DMS53 treated with DMSO at 0.1 percent for 48 hours (cell line): Measurements from ENCODE around the gene MYD88.

Experiments
- DNase-seq: peaks from one replicate; lab custom pipeline; 2025; ENCODE audit not compliant: unreplicated experiment; lab: John Stamatoyannopoulos, UW

MYD88 gene

DNA sequence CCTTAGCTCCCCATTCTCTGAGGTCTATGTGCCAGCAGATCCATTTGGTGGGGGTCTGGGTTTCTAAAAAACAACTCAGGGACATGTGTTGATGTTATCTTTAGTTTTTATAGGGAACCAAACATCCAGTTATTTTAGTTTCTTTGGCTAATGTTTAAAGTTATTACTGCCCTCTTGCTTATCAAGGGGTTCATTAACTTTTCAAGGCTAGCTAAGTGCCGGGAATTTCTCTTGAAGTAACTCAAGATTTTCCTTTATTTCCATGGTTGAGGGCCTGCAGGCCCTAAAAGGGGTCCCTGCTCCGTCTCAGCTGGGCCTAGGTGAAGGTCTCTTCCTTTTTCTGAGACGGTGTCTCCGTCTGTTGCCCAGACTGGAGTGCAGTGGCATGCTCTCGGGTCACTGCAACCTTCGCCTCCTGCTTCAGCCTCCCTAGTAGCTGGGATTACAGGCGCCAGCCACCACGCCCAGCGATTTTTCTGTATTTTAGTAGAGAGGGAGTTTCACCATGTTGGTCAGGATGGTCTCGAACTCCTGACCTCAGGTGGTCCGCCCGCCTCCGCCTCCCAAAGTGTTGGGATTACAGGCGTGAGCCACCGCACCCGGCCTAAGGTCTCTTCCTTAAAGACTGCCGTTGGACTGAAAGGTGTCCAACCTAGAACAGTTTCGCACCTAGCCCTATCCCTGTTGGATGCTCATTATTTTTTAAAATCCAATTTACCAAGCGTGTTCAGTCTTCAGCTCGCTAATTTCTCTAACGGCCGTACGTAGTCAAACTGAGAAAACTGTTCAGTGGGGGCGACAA lies 25.6 kb downstream of the MYD88 start:
- DNase-seq = no peak

- DNase-seq = no peak
These were observed 26.1 kb downstream of the MYD88 start for GRCh38 chr3:38164643-38164951.

- peak; percentile 85 for DNase-seq
These were observed 26.7 kb downstream of the MYD88 start, which contains the start of gene OXSR1 for GRCh38 chr3:38164952-38165721. Gene OXSR1 (plus strand): TSS chr3:38165537. CDS start chr3:38165877, 340 bp downstream.

DNA sequence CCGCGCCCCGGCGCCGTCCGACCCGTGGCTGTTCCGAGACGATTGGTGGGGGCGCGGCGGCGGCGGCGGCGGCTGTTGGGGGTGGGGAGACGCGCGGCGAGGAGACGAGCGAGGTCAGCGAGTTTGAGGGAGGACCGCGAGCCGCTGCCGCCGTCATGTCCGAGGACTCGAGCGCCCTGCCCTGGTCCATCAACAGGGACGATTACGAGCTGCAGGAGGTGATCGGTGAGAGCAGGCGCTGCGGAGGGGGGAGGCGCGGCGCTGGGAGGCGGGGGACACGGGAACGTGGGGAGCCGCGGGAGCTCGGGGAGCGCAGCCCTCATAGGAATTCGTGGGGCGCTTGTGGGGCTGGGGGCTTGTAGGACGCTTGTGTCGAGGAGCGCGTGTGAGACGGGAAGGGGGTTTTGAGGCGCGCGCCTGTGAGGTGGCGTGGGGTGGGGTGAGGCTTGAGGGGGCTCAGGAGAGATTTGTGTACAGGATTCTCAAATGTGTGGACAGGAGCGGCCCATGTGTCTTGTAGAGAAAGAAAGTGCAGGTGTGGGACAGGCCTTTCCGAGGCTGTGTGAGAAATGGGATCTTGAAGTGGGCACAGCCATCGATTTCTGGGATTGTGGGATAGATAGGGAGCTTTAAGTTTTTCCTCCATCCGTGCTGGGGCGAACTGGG lies 27.4 kb downstream of the MYD88 start:
- DNase-seq = no peak

DNA sequence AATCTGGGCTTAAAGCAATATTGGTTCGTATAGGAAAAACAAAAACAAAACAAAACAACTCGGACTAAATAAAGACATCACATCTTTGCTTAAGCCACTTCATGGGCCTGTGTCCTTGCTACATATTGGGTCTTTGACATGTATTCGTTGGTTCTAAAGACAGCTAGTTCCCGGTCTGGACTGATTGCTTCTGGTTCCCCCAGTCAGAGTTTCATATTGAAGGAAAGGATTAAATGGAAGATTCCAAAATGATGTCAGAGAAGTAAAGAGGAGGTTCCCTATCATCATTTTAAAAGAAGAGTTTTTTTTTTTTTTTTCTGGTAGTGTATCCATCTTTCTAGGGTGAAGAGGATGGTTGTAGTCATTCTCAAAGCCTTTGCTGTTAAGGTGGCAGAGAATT lies 29.1 kb downstream of the MYD88 start:
- no peak for DNase-seq

DNA sequence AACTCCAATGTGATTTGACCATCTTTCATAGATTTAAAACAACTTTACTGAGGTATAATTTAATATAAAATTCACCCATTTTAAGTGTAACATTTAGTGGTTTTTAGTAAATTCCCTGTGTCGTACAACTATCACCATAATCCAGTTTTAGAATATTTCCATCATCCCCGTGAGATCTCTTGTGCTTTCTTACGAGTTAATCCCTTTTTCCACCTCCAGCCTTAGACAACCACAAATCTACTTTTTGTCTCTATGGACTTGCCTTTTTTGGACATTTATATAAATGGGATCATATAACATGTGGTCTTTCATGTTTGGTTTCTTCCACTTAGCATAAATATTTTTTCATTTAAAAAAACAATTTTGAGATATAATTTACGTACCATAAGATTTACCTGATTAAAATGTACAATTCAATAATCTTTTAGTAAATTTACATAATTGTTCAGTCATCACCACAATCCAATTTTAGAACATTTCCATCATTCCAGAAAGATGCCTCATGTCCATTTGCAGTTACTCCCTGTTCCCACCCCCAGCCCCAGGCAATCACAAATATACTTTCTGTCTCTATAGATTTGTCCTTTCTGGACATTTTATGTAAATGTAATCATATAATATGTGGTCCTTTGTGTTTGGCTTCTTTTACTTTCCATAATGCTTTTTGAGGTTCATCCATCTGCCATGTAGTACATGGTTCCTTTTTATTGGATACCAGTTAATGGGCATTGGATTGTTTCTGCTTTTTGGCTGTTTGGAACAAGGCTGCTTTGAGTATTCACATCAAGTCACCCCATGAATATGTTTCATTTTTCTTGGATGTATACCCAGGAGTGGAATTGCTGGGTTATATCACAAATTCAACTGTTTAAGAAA lies 29.9 kb downstream of the MYD88 start:
- DNase-seq = no peak

DNA sequence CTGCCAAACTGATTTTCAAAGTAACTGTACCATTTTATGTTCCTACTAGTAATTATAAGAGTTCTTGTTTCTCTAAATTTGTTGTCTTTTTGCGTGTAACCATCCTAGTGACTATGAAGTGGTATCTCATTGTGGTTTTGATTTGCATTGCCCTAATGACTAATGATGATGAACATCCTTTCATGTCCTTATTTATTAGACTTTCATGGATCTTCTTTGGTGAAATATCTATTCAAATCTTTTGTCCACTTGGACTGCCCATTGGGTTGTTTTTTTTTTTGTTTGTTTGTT lies 30.5 kb downstream of the MYD88 start:
- DNase-seq = no peak

GRCh38 chr3:38170722-38171121 lies 32.3 kb downstream of the MYD88 start:
- DNase-seq = no peak

DNA sequence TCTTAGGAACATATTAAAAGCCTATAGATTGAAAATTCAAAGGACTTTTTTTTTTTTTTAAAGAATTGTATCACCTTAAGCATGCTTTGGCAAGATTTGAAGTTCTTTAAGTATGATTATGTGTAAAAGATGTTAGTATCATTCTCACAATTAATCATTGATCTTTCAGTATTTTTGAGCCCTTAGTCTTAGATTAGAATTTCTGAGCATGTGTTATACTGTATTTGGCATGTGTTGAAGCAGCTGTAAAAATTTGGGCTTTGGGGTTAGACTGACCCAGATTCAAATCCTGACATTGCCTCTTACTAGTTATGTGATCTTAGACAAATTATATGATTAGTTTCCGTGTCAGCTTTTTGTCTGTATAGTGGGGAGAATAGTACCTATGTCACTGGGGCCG lies 33.2 kb downstream of the MYD88 start:
- DNase-seq = no peak

DNA sequence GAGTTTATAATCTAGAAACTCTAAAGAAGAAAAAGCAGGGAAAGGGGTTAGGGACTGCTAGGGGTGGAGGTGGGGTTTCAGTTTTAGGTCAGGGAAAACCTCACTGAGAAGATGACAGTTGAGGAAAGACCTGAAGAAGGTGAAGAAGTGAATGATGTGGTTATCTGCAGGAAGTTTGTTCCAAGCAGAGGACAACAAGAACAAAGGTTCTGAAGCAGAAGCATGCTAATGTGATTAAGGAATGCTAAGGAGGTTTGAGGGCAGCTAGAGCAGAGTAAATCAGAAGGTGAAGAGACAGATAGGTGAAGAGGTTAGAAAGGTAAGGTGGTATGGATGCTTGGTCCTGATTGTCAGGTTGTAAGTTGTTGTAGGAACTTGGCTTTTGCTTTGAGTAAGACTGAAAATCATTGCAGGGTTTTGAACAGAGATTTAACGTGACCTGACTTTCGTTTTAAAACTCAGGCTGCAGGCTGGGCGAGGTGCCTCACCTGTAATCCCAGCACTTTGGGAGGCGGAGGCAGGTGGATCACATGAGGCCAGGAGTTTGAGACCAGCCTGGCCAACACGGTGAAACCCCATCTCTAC lies 35.5 kb downstream of the MYD88 start:
- no peak for DNase-seq

GRCh38 chr3:38177181-38177580 lies 38.7 kb downstream of the MYD88 start:
- no peak for DNase-seq

- DNase-seq = no peak
These were observed 48.3 kb downstream of the MYD88 start for GRCh38 chr3:38186781-38187180.

DNA sequence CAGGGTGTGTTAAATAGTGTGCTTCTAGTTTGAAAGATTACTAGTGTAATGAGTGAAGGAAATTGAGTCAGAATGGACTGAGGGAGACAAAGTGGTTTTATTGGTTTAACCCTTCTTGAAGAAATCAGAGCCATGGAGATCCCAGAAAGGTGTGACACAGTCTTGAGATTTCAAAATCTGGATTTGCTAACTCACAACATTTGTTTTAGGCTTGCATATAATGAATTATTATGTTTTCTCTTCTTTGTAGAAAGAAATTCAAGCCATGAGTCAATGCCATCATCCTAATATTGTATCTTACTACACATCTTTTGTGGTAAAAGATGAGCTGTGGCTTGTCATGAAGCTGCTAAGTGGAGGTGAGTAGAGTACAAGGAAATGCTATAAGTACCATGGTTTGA lies 52.0 kb downstream of the MYD88 start:
- DNase-seq = no peak
